Measurements from ENCODE around the gene RAPGEF3.

GRCh38 chr12:47777151-47777550 lies 18.5 kb upstream of the RAPGEF3 start:
- TF ChIP-seq RAD21 (IDR thresholded peaks at IDR 0.05 in 1 of 2, conservative IDR thresholded peaks at IDR 0.05 in 1 of 2; ENCODE audit: low read depth in 2 of 2, low read length in 2 of 2): no peak
- TF ChIP-seq, protein P1, sequence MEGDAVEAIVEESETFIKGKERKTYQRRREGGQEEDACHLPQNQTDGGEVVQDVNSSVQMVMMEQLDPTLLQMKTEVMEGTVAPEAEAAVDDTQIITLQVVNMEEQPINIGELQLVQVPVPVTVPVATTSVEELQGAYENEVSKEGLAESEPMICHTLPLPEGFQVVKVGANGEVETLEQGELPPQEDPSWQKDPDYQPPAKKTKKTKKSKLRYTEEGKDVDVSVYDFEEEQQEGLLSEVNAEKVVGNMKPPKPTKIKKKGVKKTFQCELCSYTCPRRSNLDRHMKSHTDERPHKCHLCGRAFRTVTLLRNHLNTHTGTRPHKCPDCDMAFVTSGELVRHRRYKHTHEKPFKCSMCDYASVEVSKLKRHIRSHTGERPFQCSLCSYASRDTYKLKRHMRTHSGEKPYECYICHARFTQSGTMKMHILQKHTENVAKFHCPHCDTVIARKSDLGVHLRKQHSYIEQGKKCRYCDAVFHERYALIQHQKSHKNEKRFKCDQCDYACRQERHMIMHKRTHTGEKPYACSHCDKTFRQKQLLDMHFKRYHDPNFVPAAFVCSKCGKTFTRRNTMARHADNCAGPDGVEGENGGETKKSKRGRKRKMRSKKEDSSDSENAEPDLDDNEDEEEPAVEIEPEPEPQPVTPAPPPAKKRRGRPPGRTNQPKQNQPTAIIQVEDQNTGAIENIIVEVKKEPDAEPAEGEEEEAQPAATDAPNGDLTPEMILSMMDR (IDR thresholded peaks at IDR 0.05; ENCODE audit: control extremely low read depth in 1 of 3, insufficient read depth in 1 of 3, low read depth in 1 of 3, low read length in 3 of 3): no peak

All from H1 (cell line).